OCI-LY7 (cell line): ENCODE data around the gene OR14A16.

Experiments used
- CTCF ChIP-seq: fragments of 200-600 bp; sonication (generic); conservative IDR thresholded peaks from 2 replicates; pipeline ENCODE4 v1.5.1; 2014; ENCODE audit warnings: mild to moderate bottlenecking, antibody characterized with exemption, low read length, moderate library complexity, mixed read lengths
- EZH2phosphoT487 ChIP-seq: fragments of 200-600 bp; sonication (generic); IDR thresholded peaks from 2 replicates; pipeline ENCODE4 v1.6.1; 2018; ENCODE audit warnings: low read depth, borderline replicate concordance, mild to moderate bottlenecking, mixed run types, antibody characterized with exemption, low read length, moderate library complexity, mixed read lengths

GRCh38 chr1:247824023-247824422, at the start of gene OR14A16:
- TF ChIP-seq CTCF (no peak), EZH2phosphoT487 (no peak)
